HFF-Myc (cell line): ENCODE data around the gene TM2D3.

ENCODE experiments used
- DNase-seq: peaks from one replicate; pipeline ENCODE4 v3.0.0-alpha.2; 2011; ENCODE audit warnings: low read depth; ENCODE audit errors: extremely low read depth
- H3K4me3 ChIP-seq: replicated peaks from 2 replicates; pipeline ENCODE4 v1.5.1; 2011; ENCODE audit warnings: low read depth, mild to moderate bottlenecking, control low read depth, low read length
- TF ChIP-seq, protein P1 (sequence below): IDR thresholded peaks from 2 replicates; pipeline ENCODE4 v1.5.1; 2012; ENCODE audit warnings: mild to moderate bottlenecking, low read depth, low read length, control low read depth; ENCODE audit errors: missing control alignments

TM2D3 gene

DNA sequence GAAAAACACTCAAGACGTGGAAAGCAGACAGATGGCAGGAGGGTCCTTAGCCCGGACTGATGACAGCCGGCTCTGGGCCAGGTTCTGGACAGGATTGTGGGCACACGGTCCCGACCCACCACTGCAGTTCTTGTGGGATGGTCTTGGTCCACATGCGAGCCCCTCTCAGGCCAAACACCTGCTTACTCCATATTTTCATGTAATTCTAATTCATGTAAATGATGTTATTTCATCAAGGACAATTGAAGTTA lies 32.6 kb downstream of the TM2D3 start:
- TF ChIP-seq, protein P1, sequence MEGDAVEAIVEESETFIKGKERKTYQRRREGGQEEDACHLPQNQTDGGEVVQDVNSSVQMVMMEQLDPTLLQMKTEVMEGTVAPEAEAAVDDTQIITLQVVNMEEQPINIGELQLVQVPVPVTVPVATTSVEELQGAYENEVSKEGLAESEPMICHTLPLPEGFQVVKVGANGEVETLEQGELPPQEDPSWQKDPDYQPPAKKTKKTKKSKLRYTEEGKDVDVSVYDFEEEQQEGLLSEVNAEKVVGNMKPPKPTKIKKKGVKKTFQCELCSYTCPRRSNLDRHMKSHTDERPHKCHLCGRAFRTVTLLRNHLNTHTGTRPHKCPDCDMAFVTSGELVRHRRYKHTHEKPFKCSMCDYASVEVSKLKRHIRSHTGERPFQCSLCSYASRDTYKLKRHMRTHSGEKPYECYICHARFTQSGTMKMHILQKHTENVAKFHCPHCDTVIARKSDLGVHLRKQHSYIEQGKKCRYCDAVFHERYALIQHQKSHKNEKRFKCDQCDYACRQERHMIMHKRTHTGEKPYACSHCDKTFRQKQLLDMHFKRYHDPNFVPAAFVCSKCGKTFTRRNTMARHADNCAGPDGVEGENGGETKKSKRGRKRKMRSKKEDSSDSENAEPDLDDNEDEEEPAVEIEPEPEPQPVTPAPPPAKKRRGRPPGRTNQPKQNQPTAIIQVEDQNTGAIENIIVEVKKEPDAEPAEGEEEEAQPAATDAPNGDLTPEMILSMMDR: no peak
- no peak overlapping the region for H3K4me3 ChIP-seq
- no peak for DNase-seq

DNA sequence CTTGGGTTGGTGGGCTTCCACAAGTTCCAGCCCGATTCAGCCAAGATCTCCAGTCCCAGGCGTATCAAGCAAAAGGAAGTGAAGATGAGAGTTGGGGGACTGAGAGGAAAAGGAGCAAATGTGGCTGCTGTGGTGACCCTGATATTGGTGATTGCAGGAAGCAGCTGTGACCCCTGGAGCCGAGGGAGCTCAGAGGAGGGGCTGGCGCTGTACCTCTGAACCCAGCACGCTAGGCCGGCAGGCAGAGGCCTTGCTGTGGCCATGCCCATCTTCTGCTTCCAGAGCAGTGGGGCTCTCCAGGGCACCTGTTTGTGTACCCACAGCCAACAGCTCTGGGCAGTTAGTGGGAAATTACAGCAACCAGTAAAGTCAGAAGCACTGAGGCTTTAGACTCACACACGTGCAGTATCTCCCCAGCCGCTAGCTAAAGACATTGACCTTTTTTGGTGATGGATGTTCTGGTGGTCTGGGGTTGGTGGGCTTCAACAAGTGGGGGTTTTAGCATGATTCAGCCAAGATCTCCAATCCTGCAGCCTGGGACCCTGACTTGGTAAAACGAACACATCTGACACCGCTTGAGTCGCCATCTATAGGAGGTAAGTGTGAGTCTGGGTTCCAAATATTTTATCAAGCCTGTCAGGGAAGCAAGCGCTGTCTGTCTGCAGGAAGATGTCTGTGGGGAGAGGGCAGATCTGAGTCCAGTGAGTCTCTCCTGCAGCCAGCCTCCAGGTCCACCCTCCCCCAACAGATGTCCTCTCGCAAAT lies 33.1 kb downstream of the TM2D3 start:
- no peak overlapping the region for H3K4me3 ChIP-seq
- TF ChIP-seq, protein P1: no peak
- no peak for DNase-seq

DNA sequence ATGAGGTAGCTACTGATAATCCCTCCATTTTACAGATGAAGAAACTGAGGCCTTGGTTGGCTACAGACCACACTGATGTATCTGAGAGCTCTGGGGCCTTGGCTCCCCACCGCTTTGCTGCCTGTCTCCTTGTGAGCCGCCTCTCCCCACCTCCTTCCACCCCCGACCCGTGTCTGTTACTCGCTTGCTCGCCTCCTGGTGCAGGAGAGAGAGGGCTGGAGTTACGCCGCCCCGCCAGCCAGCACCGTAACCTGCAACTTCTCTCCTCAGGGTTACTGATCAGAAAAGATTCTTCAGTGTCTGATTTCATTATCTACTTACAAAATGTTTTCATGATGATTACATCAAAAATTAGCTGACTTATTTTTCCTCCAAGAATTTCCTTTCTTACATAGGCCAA lies 34.1 kb downstream of the TM2D3 start:
- TF ChIP-seq, protein P1: no peak
- no peak for DNase-seq
- no peak overlapping the region for H3K4me3 ChIP-seq

DNA sequence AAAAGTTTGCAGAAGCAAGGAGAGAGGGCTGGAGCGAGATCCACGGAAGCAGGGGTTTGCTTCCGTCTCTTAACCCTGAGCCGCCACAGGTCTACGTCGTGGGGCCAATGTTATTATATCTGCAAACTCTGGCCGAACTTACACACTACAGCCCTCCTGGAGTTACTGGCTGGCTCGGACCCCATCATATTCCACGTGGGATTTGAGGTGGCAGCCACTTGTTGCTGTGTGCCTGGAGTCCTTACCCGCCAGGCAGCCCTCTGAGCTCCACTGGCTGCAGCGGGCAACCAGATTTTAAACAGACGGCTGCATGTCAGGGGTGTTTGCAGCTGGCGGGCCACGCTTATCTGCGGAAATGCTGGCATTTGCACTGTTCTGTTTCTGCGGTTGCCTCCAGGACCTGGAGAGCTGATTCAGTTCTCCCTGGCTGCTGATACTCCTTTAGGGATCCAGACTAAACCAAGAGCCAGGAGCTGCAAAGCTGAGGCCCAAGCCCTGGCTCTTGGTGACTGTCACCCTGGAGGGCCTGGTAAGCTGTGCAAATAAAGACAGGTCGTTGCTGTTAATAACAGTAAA lies 34.7 kb downstream of the TM2D3 start:
- TF ChIP-seq, protein P1: no peak
- DNase-seq: no peak
- H3K4me3 ChIP-seq: no peak overlapping the region

DNA sequence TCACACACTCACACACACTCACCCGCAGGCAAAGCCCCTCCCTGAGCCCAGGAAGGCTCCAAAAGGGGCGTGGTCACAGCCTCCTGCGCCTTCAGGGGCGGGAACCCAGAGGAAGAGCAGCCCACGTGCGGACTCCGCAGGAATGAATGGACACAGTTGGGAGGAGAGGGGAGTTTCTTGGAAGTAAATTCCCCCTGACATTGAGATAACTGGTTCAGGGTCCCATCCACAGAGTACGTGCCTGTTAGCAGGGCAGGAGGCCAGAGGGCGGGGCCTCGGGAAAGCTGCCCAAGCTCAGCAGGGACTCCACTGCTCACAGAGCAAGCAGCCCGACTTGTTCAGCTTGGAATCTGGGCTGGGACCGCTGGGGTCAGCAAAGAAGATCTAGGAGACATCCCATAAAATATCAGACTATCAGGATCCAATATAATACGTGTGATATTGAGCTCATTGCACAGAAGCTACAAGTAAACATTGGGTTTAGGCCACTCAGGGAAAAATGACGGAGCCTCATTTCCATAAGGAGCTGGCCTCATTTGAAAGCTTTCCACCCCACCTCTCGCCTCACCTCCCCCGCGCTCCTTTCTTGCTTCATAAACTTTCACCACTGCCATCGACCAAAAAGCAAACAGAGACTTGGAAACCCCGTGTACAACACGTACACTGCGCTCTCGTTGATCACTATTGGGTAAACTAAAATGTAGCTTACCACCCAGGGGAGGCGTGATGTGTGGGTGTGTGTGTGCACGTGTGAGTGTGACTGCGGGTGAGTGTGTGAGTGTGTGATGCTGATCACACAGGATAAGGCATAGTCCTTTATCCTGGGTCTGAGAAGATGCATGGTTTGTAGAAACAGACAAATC lies 36.0 kb downstream of the TM2D3 start:
- no peak overlapping the region for H3K4me3 ChIP-seq
- TF ChIP-seq, protein P1: no peak
- DNase-seq: peak; percentile 31

DNA sequence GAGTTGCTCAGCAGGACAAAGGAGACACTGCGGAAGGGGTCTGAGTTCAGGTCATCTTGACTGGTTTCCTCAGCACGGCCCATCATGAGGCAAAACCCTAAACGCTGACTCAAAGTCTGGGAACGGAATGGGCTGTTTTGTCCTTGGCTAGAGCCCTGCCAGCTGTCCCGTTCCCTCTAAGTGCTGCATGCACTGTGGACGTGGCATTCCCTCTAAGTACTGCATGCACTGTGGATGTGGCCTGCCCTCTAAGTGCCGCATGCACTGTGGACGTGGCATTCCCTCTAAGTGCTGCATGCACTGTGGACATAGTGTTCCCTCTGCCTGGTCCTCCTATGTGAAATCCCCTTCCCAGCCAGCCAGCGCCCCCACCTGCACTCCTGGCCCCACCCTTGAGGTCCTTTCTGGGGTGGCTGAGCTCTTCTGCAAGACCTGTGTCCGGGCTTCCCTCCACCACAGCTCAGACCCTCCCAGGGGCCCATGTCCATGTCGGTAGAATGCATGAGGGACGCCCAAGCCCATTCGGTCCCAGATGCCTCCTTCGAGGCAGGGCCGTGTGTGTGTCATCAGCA lies 36.7 kb downstream of the TM2D3 start:
- TF ChIP-seq, protein P1: no peak
- DNase-seq: no peak
- H3K4me3 ChIP-seq: no peak overlapping the region
